Testis (tissue), 2 donors: Measurements from ENCODE around the gene LRRIQ1.

ENCODE experiments used
- CTCF ChIP-seq, 3 experiments: fragments of 450-650 bp in 2 of 3; fragments of 200-600 bp in 1 of 3; sonication (generic) in 1 of 3; IDR thresholded peaks; one replicate each; pipeline ENCODE4 v1.5.1; 2016 to 2019; ENCODE audit warnings: antibody characterized with exemption in 3 of 3, mild to moderate bottlenecking in 2 of 3, moderate library complexity in 1 of 3
- POLR2A ChIP-seq: fragments of 450-650 bp; IDR thresholded peaks from one replicate; pipeline ENCODE4 v1.6.1; 2017; ENCODE audit warnings: antibody characterized with exemption, mild to moderate bottlenecking, moderate library complexity

GRCh38 chr12:85225501-85225900 lies 189.3 kb downstream of the LRRIQ1 start:
- TF ChIP-seq CTCF (IDR thresholded peaks at IDR 0.05) (no peak), POLR2A (no peak)
